ENCODE data around the gene NLRC3. TPM values are rescaled to one million over a fixed set of nuclear protein-coding genes. Genes with fewer than 3 reads are reported as not detected.

Gene NLRC3
- total RNA-seq, 1 experiment from 2014 or later = not detected

DNA sequence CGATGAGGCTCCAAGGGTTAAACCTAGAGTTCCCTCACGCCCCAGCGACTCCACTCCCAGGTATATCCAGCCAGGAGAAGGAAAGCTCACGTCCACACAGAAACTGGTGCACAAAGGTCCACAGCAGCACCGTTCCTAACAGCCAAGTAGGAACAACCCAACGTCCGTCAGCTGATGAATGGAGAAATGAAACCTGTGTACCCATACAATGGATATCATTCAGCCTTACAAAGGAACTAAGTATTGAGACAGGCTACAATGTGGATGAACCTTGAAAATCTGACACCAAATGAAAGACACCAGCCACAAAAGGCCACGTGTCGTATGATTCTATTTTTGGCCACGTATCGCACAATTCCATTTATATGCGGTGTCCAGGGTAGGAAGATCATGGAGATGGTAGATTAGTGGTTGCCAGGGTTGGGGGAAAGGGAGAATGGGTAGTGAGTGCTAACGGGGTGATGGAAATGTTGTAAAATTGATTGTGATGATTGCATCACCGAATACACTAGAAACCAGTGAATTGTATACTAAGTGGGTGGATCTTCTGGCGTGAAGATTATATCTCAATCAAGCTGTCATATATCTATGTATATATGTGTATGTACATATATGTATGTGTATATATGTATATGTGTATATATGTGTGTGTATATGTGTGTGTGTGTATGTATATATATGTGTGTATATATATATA is 30.1 kb downstream of the NLRC3 start:
- DNase-seq (ENCODE audit: low read depth) = no peak

DNA sequence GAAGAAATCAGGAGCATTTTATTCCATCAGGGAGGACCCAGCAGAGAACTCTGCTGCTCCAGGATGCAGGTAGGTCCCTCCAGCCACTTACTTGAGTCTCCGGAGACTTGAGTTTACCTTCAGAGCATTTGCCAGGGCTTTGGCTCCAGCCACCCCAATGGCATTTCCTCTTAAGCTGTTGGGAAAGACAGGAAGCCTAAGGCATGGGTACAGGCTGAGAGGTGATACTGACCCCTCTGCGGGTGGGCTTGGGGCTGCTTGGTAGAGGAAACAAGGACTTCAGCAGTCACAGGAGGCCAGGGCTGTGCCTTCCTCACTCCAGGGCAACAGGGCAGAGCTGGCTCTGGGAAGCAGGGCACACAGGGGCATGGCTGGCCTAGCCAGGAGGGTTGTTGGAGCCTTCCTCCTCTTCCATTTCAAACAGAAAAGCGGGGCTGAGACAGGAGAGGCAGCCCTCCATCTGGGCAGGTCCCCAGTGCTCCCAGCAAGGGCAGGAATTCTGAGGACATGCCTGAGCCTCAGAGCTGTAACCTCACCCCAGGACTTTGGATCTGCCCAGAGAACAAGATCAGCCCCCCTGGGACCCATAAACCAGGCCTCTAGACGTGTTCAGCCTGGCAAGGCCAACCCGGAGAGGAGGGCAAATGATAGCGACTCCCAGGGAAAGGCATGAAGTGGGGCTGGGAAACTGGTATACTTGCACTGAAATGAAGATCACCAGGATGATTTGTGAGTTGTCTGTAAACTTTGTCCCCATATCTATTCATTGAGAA is 34.4 kb downstream of the NLRC3 start:
- DNase-seq (ENCODE audit: low read depth) = peak; percentile 54

DNA sequence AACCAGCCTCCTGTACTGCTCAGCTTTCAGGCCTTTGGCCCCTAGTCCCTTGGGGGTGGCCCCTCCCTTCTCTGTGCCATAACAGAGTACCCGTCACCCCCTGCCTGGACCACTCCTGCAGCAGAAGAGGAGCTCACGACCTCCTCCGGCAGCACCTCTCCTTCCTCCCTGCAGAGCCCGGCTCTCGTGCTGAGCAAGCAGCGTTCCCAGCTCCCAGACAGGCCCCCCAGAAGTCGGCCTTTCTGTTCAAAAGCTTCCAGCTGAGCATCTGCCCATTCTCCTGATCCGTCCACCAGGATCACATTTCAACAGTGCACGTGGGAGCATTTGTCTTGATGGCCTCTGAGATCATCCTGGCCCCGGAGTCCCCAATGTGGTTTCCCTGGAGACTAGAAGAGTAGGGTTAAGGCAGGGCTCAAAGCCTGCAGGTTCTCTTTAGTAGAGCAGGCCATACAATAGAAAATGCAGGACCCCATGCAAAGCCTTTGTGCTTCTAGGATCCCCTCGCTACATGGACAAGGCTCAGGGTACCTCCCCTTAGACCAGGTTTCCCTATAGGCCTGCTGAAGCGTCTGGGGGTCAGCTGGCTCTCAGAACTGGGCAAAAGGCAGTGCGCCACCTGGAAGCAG is 35.6 kb downstream of the NLRC3 start:
- no peak for DNase-seq (ENCODE audit: low read depth)

DNA sequence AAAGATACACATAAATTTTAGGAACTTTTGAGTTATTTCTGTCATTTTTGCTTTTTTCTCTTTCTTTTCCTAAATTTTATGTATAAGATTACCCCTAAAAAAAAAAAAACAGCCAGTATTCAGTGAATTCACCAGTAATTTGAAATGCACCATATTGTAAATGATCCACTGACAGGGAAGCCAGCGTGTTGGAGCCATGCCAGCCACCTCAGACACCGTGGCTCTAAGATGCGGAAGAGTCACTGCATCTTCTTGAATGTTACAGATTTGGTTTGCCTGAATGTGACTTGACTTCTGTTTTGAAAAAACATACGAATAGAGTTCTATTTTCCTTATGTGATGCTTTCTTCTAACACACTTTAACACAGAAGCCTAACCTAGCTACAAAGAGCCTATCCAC is 39.0 kb downstream of the NLRC3 start:
- no peak for DNase-seq (ENCODE audit: low read depth)

DNA sequence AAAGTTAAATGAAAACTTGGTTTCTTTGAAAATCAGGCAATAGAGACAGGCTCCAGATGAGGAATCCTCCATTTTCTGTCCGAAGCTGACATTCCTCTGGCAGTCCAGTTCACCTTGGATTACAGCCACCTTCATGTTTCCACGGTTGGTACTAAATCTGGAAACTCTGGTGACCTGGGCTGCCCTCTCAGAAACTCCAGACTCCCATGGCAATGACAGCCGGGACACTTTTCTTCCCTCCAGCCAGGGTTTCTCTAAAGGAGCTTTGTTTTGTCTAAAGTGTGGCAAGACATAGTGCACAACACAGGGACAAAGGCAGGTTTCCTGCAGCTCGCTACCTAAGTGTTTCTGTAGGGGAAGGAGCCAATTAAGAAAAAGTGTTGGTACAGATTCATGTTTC is 40.4 kb downstream of the NLRC3 start:
- no peak for DNase-seq (ENCODE audit: low read depth)

DNA sequence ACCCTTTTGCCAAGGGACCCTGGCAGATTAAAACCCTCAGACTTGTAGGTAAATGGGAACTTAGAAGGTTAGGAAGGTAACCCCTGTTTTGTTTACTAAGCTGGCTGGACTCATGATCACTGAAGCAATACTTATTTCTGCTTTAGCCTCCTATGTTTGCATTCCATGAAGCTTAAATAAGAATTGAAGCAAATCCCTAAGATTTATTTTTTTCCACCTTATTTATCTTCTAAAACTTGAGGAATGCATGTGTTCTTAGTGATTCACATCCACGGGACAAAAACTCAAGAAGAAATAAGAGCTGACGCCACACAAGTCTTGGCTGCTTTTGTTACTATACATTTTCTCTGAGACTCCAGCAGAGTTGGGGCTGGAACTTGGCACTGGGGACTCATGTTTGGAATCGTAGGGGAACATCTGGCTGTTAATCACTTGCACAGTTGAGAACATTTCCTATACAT is 40.9 kb downstream of the NLRC3 start:
- DNase-seq (ENCODE audit: low read depth) = no peak

DNA sequence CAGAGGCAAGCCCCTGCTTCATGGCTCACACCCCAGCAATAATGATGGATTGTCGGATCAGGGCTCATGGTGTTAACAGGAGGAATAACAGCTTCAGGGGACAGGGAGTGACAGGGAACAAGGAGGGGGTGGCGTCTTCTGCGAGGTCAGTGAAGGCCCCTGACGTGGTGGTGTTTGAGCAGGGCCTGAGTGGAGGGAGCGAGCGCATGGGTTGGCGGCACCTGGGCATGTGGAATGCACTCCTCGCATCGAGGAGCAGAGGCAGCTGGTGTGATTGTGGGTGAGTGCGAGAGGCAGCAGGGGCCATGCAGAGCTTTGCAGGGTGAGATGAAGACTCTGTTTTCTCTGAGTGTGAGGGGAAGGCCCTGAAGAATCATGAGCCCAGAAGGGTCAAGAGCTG is 43.1 kb downstream of the NLRC3 start:
- no peak for DNase-seq (ENCODE audit: low read depth)

DNA sequence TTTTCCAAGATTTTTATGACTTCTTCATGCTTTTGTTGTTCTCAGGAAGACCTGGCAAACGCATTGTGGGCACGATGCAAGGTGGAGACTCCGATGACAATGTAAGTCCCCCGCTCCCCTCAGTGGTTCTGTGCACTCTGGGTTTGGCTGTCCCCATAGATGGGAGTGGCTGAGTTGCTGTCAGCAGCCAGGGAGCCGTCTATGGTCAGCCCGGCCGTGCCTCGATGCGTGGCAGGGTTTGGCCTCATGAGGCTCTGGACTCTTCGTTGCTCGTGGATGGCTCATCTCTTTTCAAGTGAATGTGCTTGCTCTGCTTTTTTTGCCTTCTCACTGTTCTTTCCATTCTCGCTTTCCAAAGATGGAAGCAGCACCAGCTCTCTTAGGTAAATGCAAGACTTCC is 44.5 kb downstream of the NLRC3 start:
- DNase-seq (ENCODE audit: low read depth) = no peak

DNA sequence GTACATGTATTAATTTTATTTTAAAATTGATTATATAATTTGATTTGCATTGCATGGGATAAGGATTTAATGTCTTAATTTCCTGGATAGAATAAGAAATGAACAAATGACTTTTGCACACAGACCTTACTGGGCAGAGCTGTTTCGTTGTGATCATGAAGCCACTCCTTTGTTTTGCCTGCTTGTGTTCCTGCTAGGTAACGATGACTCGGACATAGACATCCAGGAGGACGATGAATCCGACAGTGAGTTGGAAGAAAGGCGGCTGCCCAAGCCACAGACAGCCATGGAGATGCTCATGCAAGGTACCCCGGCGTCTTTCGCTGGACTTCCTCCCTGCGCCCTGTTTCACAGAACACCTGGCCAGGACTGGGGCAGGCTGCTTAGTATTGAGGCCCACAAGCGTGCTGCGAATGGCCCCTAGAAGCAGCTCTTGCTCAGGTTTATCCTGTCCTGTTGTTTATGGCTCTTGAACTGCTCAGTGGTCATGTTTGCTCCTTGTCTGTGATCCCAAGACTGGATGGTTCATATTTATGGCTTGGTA is 46.8 kb downstream of the NLRC3 start:
- no peak for DNase-seq (ENCODE audit: low read depth)

DNA sequence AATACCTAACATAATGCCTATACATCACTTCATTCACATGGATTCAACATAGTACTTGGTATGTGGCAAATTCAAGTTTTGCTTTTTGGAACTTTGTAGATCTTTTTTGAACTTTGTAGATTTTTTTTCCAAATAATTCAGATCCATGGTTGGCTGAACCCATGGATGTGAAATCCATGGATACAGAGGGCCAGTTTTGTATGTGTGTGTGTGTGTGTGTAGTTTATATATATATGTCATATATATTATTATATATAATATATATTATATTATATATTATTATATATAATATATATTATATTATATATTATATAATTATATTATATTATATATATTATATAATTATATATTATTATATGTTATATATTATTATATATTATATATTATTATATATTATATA is 48.0 kb downstream of the NLRC3 start:
- no peak for DNase-seq (ENCODE audit: low read depth)

DNA sequence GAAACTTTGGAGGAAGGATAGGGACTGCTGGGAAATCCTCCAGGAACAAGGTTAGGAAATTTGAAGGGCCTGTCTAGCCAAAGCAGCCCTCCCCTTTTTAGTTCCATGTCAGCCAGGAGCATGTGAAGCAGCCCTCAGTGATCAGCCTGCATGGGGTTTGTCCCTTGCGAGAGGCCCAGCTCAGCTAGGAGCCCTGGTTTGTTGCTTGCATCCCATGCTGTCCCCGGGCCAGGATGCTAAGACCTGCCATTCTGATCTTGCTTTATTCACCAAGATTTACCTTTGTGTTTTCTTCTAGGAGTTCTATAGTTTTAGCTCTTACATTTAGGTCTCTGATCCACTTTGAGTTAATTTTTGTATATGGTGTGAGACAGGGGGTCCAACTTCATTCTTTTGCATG is 48.8 kb downstream of the NLRC3 start:
- DNase-seq (ENCODE audit: low read depth) = no peak

DNA sequence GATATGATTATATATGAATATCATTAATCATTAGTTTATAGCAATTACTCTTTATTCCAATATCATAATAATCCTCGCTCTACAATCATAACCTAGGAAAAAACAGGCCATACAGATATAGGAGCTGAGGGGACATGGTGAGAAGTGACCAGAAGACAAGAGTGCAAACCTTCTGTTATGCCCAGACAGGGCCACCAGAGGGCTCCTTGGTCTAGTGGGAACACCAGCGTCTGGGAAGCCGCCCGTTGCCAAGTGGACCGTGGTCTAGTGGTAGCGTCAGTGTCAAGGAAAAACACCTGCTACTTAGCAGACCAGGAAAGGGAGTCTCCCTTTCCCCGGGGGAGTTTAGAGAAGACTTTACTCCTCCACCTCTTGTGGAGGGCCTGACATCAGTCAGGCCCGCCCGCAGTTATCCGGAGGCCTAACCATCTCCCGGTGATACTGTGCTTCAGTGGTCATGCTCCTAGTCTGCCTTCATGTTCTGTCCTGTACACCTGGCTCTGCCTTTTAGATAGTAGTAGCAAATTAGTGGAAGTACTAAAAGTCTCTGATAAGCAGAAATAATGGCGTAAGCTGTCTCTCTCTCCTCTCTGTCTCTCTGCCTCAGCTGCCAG is 49.9 kb downstream of the NLRC3 start:
- DNase-seq (ENCODE audit: low read depth) = peak; percentile 58

DNA sequence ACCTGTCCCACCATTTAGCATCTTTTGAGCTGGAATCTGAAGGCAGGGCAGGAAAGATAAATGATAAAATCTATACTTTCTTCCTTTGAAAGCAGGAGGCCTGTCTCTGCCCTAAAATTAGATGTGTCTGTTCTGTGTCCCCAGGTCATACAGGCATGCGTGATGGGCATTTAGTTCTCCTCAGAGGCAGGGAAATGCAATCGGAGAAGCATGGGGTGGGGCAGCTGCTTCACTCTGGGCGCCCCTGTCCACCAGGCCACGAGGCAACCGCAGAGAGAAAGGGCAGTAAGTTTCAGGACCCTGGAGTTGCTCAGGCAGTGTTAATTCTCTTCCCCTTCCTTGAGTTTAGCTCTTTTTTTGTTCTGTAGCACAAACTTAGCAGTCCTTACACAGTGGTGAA is 51.3 kb downstream of the NLRC3 start:
- no peak for DNase-seq (ENCODE audit: low read depth)

DNA sequence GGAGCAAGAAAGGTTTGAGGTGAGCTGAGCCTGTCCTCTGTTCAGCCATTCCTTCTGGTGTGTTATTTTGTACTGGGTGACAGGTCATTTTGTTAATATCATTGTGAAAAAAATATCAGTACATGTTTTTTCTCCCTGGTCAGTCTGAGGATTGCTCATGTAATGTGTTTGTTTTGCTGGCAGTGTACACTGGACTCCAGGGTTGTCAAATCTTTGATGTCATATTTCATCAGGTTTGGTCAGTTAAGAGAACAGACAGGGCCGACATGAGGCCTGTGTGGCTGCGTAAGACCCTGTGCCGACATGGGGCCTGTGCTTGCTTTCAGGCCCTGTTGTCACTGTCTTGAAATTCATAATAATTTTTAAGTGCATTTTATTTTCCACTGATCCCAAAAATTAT is 53.9 kb downstream of the NLRC3 start:
- no peak for DNase-seq (ENCODE audit: low read depth)

DNA sequence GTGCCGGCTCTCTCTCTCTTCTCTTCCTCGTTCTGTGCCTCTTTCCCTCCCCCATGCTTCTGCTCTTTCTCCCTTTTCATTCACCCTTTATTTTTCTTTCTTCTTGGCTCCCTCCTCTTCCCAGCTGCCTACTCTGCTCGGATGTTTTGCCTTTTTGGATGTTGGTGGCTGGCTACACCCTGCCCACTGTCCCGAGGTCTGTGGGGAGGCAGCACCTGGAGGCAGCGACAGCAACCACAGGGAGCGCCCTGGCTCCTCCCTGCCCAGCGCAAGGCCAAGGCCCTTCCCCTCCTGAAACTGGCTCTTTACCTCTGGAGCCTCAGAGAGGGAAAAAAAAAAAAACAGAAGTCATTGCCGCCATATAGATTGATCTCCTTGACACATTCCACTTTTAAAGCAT is 56.4 kb downstream of the NLRC3 start:
- DNase-seq (ENCODE audit: low read depth) = no peak

DNA sequence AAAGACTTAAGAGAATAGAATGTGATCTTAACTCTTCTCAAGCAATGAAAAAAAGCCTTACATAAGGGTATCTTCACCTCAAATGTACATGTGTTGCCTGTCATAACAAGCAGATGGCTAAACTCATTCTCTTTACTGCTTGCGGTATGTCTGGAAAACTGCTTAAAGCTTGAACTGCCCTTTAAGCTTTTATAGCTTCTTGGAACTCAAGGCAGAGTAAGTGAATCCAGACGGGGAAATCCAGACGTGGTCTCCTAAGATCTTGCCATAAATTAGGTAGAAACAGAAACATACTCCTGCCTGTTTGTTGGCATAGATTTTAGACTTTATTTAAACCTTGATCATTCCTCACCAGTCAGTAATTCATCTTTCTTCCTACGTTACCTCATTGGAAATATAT is 56.8 kb downstream of the NLRC3 start:
- DNase-seq (ENCODE audit: low read depth) = no peak

DNA sequence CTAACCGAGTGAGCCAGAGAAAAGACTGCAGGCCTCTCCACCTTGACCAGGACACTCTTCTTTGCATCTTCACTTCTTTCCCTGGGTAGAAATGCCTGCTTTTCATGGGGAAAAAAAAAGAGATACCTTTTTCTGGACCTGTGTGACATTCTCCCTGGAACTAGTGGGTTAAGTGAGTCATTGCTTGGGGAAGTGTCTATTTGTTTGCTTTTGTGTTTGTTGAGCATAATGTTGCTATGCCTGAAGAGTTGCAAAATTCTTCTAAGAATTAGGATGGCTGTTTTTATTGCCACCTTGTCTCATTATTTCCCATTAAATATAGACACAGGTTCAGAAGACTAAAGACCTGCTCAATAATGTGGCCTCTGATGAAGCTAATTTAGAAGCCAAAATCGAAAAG is 57.6 kb downstream of the NLRC3 start:
- peak; percentile 31 for DNase-seq (ENCODE audit: low read depth)

DNA sequence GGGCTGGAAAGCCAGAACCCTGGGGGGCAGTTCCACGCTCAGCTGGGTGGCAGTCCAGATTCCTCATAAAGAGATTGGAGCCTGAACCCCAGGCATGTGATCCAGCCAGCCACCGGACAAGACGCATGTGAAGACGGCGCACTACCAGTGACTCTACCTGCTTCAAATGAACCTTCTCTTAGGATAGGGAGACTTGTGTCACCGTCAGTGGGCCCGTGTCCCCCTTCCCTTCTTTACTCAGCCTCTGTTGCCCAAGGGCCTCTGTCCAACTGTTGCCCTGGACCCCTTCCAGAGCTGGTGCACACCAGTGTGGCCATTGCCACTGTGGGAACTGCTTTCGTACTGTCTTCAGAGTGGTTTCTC is 58.2 kb downstream of the NLRC3 start:
- no peak for DNase-seq (ENCODE audit: low read depth)

DNA sequence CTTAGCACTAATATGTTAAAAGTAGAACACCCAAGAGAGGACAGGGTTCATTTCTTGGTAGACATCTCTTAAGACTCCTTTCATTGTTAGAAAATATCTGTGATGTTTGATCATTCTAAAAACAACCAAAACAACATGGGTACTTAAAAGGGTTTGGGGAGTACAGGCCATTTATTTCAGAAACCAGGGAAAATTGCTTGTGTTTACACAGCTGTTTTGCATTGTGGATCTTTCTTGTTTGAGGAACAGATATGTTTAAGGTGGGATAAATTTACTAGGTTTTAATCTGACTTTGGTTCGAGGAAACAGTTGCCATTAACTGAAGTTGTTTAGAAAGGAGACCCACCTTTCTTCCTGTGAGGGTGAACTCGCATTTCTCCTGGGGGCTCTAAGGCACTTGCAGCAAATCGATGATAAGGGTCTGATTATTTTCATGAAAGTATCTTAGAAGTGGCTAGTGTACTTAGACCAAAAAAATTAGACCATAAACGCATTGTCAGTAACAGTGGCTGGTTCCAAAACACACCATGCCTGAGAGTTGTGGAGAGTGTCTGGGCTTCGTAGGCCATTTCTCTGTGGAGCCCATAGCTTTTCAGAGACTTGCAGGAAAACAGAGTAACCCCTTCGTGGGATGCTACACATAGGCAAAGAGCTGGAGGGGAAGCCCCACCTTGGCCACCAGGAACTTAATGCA is 58.8 kb downstream of the NLRC3 start:
- peak; percentile 32 for DNase-seq (ENCODE audit: low read depth)

DNA sequence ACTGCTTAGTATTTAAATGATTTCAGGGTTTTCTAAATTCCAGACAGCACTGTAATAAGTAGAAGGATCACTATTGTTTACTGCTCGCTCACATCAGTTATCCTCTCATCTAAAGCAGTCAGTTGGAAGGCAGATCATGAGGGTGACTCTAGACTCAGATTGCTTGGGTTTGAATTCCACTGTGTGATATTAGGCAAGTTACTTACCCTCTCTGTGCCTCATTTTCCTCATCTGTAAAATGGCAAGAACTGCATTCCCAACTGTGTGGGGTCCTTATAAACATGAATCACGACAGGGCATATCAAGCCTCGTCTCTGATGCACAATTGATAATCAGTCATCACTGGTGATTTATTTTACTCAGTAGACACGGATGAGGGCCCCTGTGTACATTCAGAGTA is 61.3 kb downstream of the NLRC3 start:
- no peak for DNase-seq (ENCODE audit: low read depth)

DNA sequence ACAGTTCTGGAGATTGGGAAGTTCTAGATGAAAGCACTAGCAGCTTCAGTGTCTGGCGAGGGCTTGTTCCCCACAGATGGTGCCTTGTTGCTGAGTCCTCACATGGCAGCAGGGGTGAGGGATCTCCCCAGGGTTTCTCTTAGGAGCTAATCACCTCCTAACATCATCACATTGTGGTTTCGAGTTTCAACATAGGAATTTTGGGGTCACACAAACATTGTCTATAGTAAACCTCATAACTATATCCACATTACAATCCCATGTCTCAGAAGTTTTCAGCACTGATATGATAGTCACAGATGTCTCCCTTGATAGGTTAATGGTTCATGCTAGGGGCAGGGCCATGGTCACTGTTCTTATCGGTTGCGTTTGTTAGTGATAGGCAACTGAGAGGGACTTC is 62.6 kb downstream of the NLRC3 start:
- peak; percentile 73 for DNase-seq (ENCODE audit: low read depth)

Data from LHCN-M2 (cell line).